AG04449 (cell line): Measurements from ENCODE around the gene NDUFA13.

ENCODE experiments used
- CTCF ChIA-PET: fragments of 350-600 bp; formaldehyde crosslinking; extraction: SDS; loops from one replicate; lab custom pipeline; 2021; ENCODE audit warnings: antibody characterized with exemption; lab: Yijun Ruan, JAX
- POLR2A ChIA-PET: fragments of 400-600, 350-600 bp; formaldehyde crosslinking; extraction: SDS; loops from one replicate; lab custom pipeline; 2020; ENCODE audit warnings: antibody characterized with exemption, inconsistent platforms; lab: Yijun Ruan, JAX
- DNase-seq: peaks from one replicate; pipeline ENCODE4 v3.0.0-alpha.2; 2010; ENCODE audit warnings: low read depth, low spot score
- H3K4me3 ChIP-seq: 2 replicates; pipeline ENCODE4 v1.5.1; 2011; ENCODE audit warnings: low read depth, mild to moderate bottlenecking, control low read depth, low read length
- CTCF ChIP-seq: IDR thresholded peaks from one replicate; pipeline ENCODE4 v1.5.1; 2011; ENCODE audit warnings: mild to moderate bottlenecking, moderate library complexity, low read length, control low read depth, inconsistent platforms; ENCODE audit not compliant: insufficient read depth; ENCODE audit errors: missing control alignments

NDUFA13 gene

GRCh38 chr19:19495614-19496603 is 20.1 kb upstream of the NDUFA13 start:
- no peak for DNase-seq
- POLR2A ChIA-PET, result no interaction called here
- CTCF ChIA-PET, result interaction anchor here (0.9 to 1.1 kb wide), 3 partner anchors 8 to 138 kb away, joined by 3 read pairs; no protein-coding TSS in a partner anchor
- no peak for TF ChIP-seq CTCF
- H3K4me3 ChIP-seq, result no peak overlapping the region

- CTCF ChIA-PET, result no interaction called here
- no peak for DNase-seq
- no peak for TF ChIP-seq CTCF
- POLR2A ChIA-PET, result no interaction called here
- no peak overlapping the region for H3K4me3 ChIP-seq
These were observed 17.6 kb upstream of the NDUFA13 start for GRCh38 chr19:19498255-19498991.

- H3K4me3 ChIP-seq, result no peak overlapping the region
- ChIA-PET POLR2A (no interaction called here), CTCF (interaction anchor here (4.6 kb wide), 1 partner anchor 8 kb away, joined by 18 read pairs; no protein-coding TSS in a partner anchor)
- TF ChIP-seq CTCF, result no peak
- DNase-seq, result no peak
These were observed 16.6 kb upstream of the NDUFA13 start for GRCh38 chr19:19499272-19499995.

- no peak for DNase-seq
- ChIA-PET POLR2A (no interaction called here), CTCF (interaction anchor here (4.6 kb wide), 1 partner anchor 10 kb away, joined by 18 read pairs; no protein-coding TSS in a partner anchor)
- no peak for TF ChIP-seq CTCF
- no peak overlapping the region for H3K4me3 ChIP-seq
These were observed 14.9 kb upstream of the NDUFA13 start for GRCh38 chr19:19500975-19501644.

- no peak overlapping the region for H3K4me3 ChIP-seq
- no peak for TF ChIP-seq CTCF
- POLR2A ChIA-PET, result no interaction called here
- CTCF ChIA-PET, result interaction anchor here (4.6 kb wide), 1 partner anchor 11 kb away, joined by 18 read pairs; no protein-coding TSS in a partner anchor
- no peak for DNase-seq
These were observed 14.2 kb upstream of the NDUFA13 start for GRCh38 chr19:19501798-19502197.
